M059J (cell line): ENCODE data around the gene DEFB113. TPM values are rescaled to one million over a fixed set of nuclear protein-coding genes. Genes with fewer than 3 reads are reported as not detected.
"Not testable (repeated sequence)": the region's sequence is repeated elsewhere in the genome, so short reads cannot be mapped to it uniquely, and the experiment has no call there.

Experiments
- DNase-seq: peaks from one replicate; pipeline ENCODE4 v3.0.0-alpha.2; 2012; ENCODE audit warnings: low read depth
- total RNA-seq: library from RNA; depleted of rRNA; stranded (reverse); fragments of >200 nt; shearing (Covaris generic); gene quantifications from 2 replicates; pipeline ENCODE4 v1.2.3, GENCODE V29; 2014; rRNA removed

DEFB113 gene
- not detected in 2 replicates for total RNA-seq

GRCh38 chr6:49969605-49970004, at the start of gene DEFB113:
DEFB113 (minus strand) TSS chr6:49969625; CDS start chr6:49969625, 0 bp downstream.
- DNase-seq: no peak

- DNase-seq: peak; percentile 59
Measured at GRCh38 chr6:50007819-50008218, 38.4 kb upstream of the DEFB113 start.

GRCh38 chr6:50003139-50003538, 33.7 kb upstream of the DEFB113 start:
- DNase-seq: no peak

- DNase-seq: no peak
Measured at GRCh38 chr6:49995278-49995677, 25.9 kb upstream of the DEFB113 start.

- DNase-seq: no peak
Measured at GRCh38 chr6:49988900-49989299, 19.5 kb upstream of the DEFB113 start.

GRCh38 chr6:49987749-49988148, 18.3 kb upstream of the DEFB113 start:
- no peak for DNase-seq

- DNase-seq: no peak
Measured at GRCh38 chr6:49986551-49986950, 17.1 kb upstream of the DEFB113 start.

- no peak for DNase-seq
Measured at GRCh38 chr6:49982046-49982445, 12.6 kb upstream of the DEFB113 start.

- DNase-seq: peak; percentile 3
Measured at GRCh38 chr6:49980898-49981297, 11.5 kb upstream of the DEFB113 start.

GRCh38 chr6:49979584-49979983, 10.2 kb upstream of the DEFB113 start:
- peak; percentile 15 for DNase-seq

- no peak for DNase-seq
Measured at GRCh38 chr6:49978332-49979226, 9.2 kb upstream of the DEFB113 start.

- DNase-seq: no peak
Measured at GRCh38 chr6:49966823-49967222, 2.6 kb downstream of the DEFB113 start.

GRCh38 chr6:49966334-49966733, 3.1 kb downstream of the DEFB113 start:
- no peak for DNase-seq

GRCh38 chr6:49964064-49964463, 5.4 kb downstream of the DEFB113 start, which contains the start of gene DEFB114:
DEFB114 (minus strand) TSS chr6:49964164; CDS start chr6:49964105, 59 bp downstream.
- no peak for DNase-seq

GRCh38 chr6:49958180-49958579, 11.2 kb downstream of the DEFB113 start:
- DNase-seq: no peak

- DNase-seq: no peak
Measured at GRCh38 chr6:49955847-49956246, 13.6 kb downstream of the DEFB113 start.

- no peak for DNase-seq
Measured at GRCh38 chr6:49951926-49952325, 17.5 kb downstream of the DEFB113 start.

- no peak for DNase-seq
Measured at GRCh38 chr6:49950415-49950751, 19.0 kb downstream of the DEFB113 start.

GRCh38 chr6:49949062-49949461, 20.4 kb downstream of the DEFB113 start:
- DNase-seq: no peak

- no peak for DNase-seq
Measured at GRCh38 chr6:49946835-49947234, 22.6 kb downstream of the DEFB113 start.

GRCh38 chr6:49944068-49944467, 25.4 kb downstream of the DEFB113 start:
- not testable (repeated sequence) for DNase-seq

- DNase-seq: peak; percentile 14
Measured at GRCh38 chr6:49939993-49940498, 29.4 kb downstream of the DEFB113 start.

GRCh38 chr6:49937811-49938210, 31.6 kb downstream of the DEFB113 start:
- DNase-seq: no peak
